Astrocyte (in vitro differentiated cells and primary cell): ENCODE results near the gene HNRNPL.

Experiments used
- CTCF ChIP-seq: IDR thresholded peaks from 2 replicates; pipeline ENCODE4 v1.5.1; 2011; ENCODE audit warnings: low read depth, mild to moderate bottlenecking, inconsistent platforms, low read length, moderate library complexity; ENCODE audit not compliant: insufficient read depth
- EZH2 ChIP-seq: IDR thresholded peaks from 2 replicates; pipeline ENCODE4 v1.6.1; 2012; ENCODE audit warnings: mild to moderate bottlenecking, low read length, inconsistent platforms; ENCODE audit not compliant: insufficient read depth

DNA sequence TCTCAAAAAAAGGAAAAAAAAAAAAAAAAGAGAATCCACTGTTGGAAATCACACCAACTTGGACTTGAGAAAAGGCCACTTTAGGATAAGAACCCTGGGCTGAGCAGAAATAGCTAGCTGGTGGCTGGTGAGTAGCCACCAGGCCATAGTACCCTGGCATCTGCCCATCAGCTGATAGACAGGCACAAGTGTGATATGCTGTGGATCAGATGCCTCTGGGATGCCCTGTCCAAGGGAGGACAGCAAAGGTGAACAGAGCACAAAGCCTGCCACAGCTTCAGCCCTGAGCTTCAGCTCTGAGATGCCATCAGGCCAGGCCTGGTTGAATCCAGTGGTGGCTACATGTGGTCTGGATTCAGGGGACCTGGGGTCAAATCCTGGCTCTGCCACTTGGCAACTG, 40.9 kb upstream of the HNRNPL start:
- TF ChIP-seq CTCF: no peak
- TF ChIP-seq EZH2: no peak
